Nephron (organoid): ENCODE results near the gene HTT-AS.

Experiments used
- H3K27ac Mint-ChIP-seq, 3 experiments: 2 replicates each; pipeline ENCODE4 v1.8.0; 2020; ENCODE audit warnings: mixed read lengths in 3 of 3, mild to moderate bottlenecking in 2 of 3, moderate library complexity in 1 of 3
- H3K27me3 Mint-ChIP-seq: 2 replicates; pipeline ENCODE4 v1.8.0; 2021; ENCODE audit warnings: low read depth, mild to moderate bottlenecking, moderate library complexity, mixed read lengths
- H3K36me3 Mint-ChIP-seq: 2 replicates; pipeline ENCODE4 v1.8.0; 2020; ENCODE audit warnings: low read depth, mixed read lengths
- H3K4me1 Mint-ChIP-seq: 2 replicates; pipeline ENCODE4 v1.8.0; 2020; ENCODE audit warnings: mixed read lengths
- H3K4me3 Mint-ChIP-seq, 3 experiments: 2 replicates each; pipeline ENCODE4 v1.8.0; 2020; ENCODE audit warnings: mild to moderate bottlenecking in 3 of 3, mixed read lengths in 3 of 3, moderate library complexity in 2 of 3
- H3K9me3 Mint-ChIP-seq: 2 replicates; pipeline ENCODE4 v1.8.0; 2020; ENCODE audit warnings: mixed read lengths
- TF ChIP-seq, protein P1 (sequence below), 3 experiments: fragments of 200-600 bp; sonication (generic); IDR thresholded peaks; one replicate each; pipeline ENCODE4 v1.5.0; 2021; ENCODE audit warnings: antibody characterized with exemption in 3 of 3; ENCODE audit not compliant: unreplicated experiment in 3 of 3

The HTT-AS gene

GRCh38 chr4:3044870-3045819, 29.2 kb downstream of the HTT-AS start:
- Mint-ChIP-seq H3K27me3 (peaks cover 16% of the 10 kb centered on the region), H3K4me1 (peaks cover 4% of the 10 kb centered on the region), H3K36me3 (no peaks in the 10 kb centered on the region), H3K27ac (no peak overlapping the region), H3K4me3 (no peak overlapping the region), H3K9me3 (no peaks in the 10 kb centered on the region)
- TF ChIP-seq, protein P1, sequence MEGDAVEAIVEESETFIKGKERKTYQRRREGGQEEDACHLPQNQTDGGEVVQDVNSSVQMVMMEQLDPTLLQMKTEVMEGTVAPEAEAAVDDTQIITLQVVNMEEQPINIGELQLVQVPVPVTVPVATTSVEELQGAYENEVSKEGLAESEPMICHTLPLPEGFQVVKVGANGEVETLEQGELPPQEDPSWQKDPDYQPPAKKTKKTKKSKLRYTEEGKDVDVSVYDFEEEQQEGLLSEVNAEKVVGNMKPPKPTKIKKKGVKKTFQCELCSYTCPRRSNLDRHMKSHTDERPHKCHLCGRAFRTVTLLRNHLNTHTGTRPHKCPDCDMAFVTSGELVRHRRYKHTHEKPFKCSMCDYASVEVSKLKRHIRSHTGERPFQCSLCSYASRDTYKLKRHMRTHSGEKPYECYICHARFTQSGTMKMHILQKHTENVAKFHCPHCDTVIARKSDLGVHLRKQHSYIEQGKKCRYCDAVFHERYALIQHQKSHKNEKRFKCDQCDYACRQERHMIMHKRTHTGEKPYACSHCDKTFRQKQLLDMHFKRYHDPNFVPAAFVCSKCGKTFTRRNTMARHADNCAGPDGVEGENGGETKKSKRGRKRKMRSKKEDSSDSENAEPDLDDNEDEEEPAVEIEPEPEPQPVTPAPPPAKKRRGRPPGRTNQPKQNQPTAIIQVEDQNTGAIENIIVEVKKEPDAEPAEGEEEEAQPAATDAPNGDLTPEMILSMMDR (IDR thresholded peaks at IDR 0.05; ENCODE audit: unreplicated experiment in 3 of 3) = no peak

DNA sequence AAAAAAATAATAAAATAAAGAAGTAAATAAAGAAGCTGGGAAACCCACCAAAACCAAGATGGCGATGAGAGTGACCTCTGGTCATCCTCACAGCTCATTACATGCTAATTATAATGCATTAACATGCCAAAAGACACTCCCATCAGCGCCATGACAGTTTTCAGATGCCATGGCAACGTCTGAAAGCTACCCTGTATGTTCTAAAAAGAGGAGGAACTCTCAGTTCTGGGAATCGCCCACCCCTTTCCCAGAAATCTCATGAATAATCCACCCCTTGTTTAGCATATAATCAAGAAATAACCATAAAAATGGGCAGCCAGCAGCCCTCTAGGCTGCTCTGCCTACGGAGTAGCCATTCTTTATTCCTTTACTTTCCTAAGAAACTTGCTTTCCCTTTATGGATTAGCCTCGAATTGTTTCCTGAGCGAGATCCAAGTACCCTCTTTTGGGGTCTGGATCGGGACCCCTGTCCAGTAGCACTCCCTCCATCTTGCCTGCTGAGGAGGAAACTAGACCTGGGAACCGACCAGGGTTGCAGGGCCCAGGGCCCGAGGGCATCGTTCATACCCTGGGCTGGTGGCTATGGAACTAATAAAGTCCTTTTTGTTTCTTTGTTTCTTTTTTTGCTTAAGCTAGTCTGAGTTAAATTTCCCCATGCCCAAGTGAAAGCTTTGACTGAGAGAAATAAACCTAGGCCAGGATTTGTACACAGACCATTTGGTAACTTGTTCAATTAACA, 30.9 kb downstream of the HTT-AS start:
- no peak overlapping the region for H3K4me3 Mint-ChIP-seq
- TF ChIP-seq, protein P1 (IDR thresholded peaks at IDR 0.05; ENCODE audit: unreplicated experiment in 3 of 3) = no peak
- no peak overlapping the region for H3K27ac Mint-ChIP-seq
- H3K36me3 Mint-ChIP-seq = no peaks in the 10 kb centered on the region
- peaks cover 5% of the 10 kb centered on the region for H3K4me1 Mint-ChIP-seq
- H3K27me3 Mint-ChIP-seq = peaks cover 19% of the 10 kb centered on the region
- H3K9me3 Mint-ChIP-seq = no peaks in the 10 kb centered on the region

GRCh38 chr4:3042226-3042625, 32.1 kb downstream of the HTT-AS start:
- H3K36me3 Mint-ChIP-seq = no peaks in the 10 kb centered on the region
- no peaks in the 10 kb centered on the region for H3K9me3 Mint-ChIP-seq
- peaks cover 18% of the 10 kb centered on the region for H3K27me3 Mint-ChIP-seq
- no peak overlapping the region for H3K27ac Mint-ChIP-seq
- peaks cover 16% of the 10 kb centered on the region for H3K4me1 Mint-ChIP-seq
- no peak overlapping the region for H3K4me3 Mint-ChIP-seq
- TF ChIP-seq, protein P1 (IDR thresholded peaks at IDR 0.05; ENCODE audit: unreplicated experiment in 3 of 3) = no peak

DNA sequence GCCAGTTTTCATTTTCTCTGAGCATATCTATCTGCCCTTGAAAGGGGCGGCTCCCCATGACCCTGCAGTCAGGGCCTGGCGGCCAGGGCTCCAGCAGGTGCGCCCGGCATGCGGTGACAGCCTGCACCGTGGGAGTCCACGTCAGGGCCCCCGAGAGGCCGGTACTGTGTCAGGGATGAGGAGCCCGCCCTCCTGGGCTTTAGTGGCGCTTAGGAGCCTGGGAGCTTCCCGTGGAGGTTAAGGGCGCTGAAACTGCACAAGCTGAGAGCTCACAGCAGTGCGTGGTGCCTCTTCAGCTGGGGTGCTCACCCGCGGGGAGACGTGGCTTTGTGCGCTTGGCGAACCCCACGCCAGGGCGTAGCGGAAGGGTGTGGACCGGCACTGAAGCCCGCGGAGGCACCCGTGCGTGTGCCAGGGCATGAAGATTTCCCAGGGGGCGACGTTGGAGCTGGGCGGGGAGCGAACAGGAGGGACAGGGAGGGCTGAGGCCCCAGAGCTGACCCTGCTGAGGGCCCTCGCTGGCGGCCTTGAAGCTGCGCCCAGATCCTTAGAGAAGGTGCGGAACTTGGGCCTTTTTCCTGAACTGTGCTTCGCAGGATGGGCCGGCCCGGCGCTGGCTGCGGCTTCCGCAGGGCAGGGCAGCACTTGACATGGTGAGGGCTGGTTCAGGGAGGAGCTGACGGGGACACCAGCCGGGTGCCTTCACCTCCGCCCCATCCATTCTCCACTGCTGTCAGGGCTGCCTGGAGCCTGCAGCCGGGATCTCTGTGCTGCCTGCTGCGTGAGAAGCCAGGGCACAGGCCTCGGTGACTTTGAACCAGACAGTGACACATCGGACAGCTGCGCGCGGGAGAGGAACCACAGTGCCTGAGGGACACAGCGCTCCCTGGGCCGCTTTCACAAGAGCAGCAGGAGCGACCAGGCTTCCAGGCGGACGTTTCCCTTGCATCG, 32.9 kb downstream of the HTT-AS start:
- TF ChIP-seq, protein P1 (IDR thresholded peaks at IDR 0.05; ENCODE audit: unreplicated experiment in 3 of 3) = no peak
- Mint-ChIP-seq H3K27me3 (peaks cover 24% of the 10 kb centered on the region), H3K27ac (no peak overlapping the region), H3K4me1 (peaks cover 23% of the 10 kb centered on the region), H3K9me3 (no peaks in the 10 kb centered on the region), H3K36me3 (no peaks in the 10 kb centered on the region), H3K4me3 (no peak overlapping the region)

- no peaks in the 10 kb centered on the region for H3K9me3 Mint-ChIP-seq
- H3K4me3 Mint-ChIP-seq = no peak overlapping the region
- H3K27me3 Mint-ChIP-seq = peaks cover 22% of the 10 kb centered on the region
- TF ChIP-seq, protein P1 (IDR thresholded peaks at IDR 0.05; ENCODE audit: unreplicated experiment in 3 of 3) = no peak
- H3K27ac Mint-ChIP-seq = no peak overlapping the region
- H3K36me3 Mint-ChIP-seq = no peaks in the 10 kb centered on the region
- H3K4me1 Mint-ChIP-seq = peaks cover 23% of the 10 kb centered on the region
Observed at GRCh38 chr4:3040452-3041191, 33.7 kb downstream of the HTT-AS start.
